Stimulated activated CD4-positive, alpha-beta T cell treated with anti-CD3 and anti-CD28 coated beads, Interleukin-4, amount 100 ng/mL, for 4 hours (primary cell): Measurements from ENCODE around the gene RAP1GDS1.
"Not testable (repeated sequence)": the region's sequence is repeated elsewhere in the genome, so short reads cannot be mapped to it uniquely, and the experiment has no call there.

ENCODE experiments used
- DNase-seq, 2 experiments: peaks; one replicate each; pipeline ENCODE4 v3.0.0-alpha.2; 2020

RAP1GDS1 gene

DNA sequence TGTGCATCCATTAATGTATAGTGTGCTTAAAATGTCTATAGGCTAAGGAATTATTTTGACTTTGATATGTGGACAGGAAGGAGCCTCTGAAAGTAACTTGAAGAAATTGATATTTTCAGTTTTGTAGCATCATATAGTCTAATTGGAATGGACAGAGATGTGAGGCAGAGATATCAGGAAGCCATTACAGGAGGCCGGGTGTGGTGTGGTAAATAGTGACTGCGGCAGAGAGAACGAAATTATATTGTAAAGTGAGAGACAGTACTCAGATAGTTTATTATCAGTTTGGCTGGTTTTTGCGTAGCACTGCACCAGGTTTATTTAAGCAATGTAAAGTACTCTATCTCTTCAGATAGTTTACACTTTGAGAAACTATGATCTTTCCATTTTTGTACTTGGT, 98.5 kb downstream of the RAP1GDS1 start:
- no peak for DNase-seq

DNA sequence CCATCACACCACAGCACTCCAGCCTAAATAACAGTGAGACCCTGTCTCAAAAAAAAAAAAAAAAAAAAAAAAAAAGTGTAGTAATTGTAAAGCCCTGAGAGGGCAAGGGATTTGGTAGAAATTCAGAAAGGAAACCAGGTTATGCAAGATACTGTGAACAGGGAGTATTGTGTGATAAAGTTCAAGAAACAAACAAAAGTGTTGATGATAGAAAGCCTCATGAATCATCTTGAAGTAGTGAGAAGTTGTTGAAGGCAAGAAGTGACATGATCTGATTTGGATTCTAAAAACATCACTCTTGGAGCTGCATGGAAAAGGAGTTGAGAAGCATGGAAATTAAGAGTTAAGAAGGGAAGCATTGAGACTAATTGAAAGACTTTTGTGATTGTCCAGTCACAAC, 102.2 kb downstream of the RAP1GDS1 start:
- DNase-seq: no peak

DNA sequence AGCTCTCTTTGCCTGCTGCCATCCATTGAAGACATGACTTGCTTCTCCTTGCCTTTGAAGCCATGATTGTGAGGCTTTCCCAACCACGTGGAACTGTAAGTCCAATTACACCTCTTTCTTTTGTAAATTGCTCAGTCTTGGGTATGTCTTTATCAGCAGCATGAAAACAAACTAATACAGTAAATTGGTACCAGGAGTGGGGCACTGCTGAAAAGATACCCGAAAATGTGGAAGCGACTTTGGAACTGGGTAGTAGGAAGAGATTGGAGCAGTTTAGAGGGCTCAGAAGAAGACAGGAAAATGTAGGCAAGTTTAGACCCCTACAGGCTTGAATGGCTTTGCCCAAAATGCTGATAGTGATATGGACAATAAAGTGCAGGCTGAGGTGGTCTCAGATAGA, 105.1 kb downstream of the RAP1GDS1 start:
- DNase-seq: not testable (repeated sequence)

DNA sequence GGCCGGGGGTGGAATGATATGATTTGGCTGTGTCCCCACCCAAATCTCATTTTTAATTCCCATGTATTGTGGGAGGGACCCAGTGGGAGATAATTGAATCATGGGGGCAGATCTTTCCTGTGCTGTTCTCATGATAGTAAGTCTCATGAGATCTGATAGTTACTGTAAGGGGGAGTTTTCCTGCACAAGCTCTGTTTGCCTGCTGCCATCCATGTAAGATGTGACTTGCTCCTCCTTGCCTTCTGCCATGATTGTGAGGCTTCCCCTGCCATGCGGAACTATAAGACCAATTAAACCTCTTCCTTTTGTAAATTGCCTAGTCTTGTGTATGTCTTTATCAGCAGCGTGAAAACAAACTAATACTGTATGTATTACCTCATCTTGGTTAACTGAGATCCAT, 106.8 kb downstream of the RAP1GDS1 start:
- DNase-seq: not testable (repeated sequence)

DNA sequence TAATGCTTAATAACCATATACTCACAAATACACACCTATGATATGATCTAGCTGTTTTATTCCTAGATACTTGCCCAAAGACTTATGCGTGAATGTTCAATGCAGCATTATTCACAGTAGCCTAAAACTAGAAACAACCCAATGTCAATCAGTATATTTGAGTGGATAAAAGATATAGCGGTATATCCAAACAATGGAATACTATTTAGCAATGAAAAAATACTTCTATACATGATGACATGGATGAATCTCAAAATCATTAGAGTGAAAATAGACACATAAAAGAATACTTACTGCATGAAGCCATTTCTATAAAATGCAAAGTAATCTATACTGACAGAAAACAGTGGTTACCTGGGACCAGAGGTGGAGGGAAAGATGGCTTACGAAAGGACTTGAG, 108.1 kb downstream of the RAP1GDS1 start:
- no peak for DNase-seq

DNA sequence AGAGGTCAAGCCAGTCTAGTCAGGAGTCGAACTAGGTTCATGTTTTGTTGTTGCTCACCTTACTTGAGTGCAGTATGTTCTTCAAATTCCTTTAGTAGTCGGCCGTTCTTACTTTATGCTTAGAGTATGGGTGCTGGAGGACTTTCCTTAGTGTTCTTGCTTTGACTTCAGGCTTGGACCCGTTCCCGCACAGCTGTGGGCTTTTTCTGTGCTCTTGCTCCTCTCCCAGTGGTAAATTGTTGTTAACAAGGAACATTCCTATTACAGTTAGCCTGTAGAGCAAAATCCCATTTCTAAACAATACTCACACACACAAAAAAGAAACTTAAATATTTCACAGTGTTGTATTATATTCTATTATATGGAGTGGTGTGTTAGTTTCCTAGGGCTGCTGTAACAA, 113.5 kb downstream of the RAP1GDS1 start:
- no peak for DNase-seq

DNA sequence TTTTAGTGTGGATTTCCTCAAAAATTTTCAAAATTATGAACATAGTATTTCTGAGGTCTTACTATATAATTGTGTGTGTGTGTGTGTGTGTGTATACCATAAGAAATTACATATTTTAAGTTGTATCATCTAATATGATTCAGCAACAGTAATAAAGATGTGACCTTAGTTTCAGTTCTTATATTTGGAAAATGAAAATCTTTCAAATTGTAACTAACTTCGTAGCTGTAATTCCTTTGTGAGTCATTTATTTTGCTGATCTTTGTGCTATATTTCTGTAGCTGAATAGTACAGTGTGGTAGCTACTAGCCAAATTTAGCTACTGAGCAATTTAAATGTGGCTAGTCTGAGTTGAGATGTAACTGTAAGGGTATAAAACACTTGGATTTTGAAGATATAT, 116.4 kb downstream of the RAP1GDS1 start:
- no peak for DNase-seq

DNA sequence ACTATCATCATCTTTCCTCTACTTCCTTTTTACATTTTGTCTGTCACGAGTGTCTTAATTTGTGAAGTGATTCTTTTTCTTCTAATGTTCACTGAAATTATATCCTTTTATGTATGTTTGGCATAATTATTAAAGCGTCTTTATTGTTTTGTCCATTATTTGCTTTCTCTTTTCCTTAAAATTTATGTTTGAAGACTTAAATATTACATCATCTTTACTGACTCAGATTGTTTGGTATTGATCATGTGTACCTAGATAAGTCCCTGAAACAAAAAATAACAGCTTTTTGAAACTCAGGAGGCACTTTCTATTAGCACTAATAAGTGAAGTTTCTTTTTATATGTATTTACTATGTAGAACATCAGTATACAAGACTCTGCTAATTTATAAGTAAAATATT, 120.1 kb downstream of the RAP1GDS1 start:
- DNase-seq: no peak

DNA sequence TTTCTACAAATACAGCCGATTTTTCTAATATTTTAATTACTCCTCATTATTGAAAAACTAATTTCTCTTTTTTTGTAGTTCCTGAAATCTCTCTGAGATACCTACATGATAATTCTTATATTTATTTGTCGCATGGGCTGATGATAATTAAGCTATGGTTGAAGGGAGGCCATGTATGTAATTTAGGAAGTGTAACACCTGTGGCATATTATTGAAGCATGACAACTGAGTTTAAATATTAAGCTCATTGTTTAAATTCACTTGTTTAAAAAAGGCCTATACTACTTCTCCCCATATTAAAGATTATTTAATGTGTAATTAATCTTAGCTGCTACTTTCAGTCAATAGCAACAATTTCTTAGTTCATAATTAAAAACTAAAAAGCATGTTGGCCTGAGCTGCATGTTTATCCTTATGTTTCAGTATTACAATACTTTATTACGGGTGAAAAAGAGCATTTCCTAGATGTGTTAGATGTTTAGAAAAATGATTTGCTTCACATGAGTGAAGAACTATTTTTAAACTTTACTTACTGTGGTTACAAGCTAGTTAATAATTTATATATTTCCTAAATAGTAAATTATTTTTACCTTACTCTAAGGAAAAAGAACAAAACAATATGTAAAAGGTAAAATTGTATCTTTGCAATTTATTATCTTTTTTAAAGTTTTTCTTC, 122.4 kb downstream of the RAP1GDS1 start:
- DNase-seq: no peak

DNA sequence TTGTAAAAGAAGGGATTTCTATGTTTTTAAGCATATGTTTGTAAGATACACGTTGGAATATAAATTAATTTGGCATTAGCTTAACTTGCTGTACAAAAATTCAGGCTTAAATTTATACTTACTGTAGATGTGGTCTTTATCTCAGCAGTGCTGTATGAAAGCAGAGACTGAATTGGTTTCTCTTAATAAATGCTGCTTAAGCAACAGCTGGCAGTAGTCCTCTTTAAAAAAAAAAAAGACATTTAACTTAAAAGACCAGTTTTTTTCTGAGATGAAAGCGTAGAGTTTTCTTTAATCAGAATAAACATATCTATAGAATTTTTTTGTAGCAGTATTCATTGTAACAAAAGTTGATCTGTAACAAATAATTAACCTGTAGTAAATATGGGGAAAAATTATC, 124.6 kb downstream of the RAP1GDS1 start:
- DNase-seq: no peak

DNA sequence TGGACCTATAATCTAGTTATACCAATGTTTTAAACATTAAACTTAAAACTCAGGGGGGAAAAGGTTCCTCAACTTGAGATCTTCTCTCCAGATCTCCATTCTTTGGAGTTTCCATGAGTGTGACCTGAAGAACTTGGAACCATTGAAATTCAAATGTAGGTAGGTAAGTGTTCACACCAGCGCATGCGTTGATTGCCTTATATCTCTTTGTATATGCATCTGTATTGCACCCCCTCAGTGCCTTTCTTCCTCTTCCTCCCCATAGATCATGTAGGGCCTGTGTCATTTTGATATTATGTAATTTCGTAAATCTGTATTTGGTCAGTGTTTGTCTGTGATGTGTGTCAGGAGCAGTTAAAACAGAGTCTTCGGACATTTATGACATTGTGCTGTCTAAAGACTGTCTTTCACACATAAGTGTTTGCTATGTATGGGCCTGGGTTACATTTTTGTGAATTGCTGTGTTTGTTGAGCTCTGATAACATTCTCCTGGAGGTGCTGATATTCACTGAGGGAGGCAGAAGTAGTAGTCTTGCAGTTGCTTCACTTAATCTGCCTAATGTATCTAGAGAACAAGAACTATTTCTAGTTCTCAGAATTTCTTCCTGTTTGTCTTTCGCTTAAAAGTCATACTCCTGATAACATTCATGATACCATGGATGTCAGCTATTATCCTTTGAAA, 126.3 kb downstream of the RAP1GDS1 start:
- DNase-seq: no peak

DNA sequence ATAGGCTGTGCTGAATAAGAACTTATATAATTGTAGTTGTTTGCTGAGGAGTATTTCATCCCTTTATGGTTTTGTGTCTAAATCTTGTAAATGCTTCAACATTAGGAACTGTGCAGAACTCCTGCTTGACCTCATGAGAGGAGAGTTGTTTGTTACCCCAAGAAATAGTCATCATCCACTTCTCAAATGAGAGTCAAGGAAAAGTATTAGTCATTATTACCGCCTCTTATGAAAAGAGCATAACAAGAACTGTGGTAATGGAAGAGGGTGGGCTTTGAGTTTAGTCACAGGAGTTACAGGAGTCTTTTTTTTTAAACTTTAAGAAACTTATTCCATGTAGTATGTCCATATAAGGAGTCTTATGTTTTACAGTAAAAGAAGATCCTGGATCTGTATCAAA, 132.9 kb downstream of the RAP1GDS1 start:
- DNase-seq: no peak

DNA sequence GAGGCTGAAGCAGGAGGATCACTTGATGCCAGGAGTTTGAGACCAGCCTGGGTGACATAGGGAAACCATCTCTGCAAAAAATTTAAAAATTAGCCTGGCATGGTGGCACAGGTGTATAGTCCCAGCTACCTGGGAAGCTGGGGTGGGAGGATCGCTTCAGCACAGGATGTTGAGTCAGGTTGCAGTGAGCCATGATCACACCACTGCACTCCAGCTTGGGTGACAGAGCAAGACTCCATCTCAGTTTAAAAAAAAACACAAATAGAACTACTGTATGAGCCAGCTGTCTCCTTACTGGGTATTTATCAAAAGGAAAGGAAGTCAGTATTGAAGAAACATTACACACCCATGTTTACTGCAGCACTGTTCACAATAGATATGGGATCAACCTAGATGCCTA, 138.7 kb downstream of the RAP1GDS1 start:
- no peak for DNase-seq

DNA sequence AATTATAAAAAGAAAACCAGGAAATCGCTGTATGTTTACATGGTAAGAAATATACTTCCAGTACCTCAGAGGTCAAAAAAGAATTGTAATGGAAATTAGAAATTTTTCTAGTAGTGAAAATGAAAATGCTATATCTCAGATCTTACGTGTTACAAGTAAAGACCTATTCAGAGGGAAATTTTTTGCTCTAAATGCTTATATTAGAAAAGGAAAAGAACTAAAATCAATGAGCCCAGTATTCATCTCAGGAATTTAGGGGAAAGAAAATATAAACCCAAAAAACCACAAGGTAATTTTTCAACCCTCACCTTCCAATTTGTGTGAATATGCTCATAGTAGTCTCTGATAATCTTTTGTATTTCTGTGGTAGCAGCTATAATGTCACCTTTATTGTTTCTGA, 145.6 kb downstream of the RAP1GDS1 start:
- no peak for DNase-seq

DNA sequence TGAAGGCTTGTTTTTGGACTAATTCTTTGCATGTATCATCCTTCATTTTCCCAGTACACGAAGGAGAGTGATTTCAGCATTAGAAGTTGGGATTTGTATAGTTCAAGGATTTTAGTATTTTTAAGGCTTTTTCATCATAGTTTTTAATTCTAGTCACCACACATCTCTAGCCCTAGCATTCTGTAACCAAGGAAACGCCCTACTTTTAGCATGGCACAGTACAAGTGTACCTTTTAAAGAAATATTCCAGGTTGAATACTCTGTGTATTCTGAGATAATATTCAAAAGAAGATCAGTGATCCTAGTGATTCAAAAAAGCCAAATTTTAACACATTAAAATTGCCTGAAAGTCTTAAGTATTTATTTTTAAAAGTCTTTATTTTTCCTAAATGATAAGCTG, 150.5 kb downstream of the RAP1GDS1 start:
- no peak for DNase-seq

DNA sequence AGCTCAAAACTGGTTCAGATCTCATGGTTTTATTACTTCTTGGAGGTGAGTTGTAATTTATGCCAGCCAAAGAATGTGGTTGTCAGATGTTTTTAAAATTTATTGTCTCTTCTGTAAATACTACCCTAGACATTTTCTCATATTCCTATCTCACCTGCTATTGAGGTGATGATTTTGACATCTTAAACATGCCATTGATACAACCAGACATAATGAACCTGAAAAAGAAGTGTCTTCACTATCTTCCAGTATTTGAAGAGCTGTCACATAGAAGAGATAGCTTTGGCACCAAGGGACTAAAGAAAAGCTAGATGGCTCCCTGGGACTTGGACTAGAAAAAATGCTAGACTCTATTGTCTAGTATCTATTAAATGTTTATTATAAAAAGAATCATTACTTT, 155.7 kb downstream of the RAP1GDS1 start:
- no peak for DNase-seq

DNA sequence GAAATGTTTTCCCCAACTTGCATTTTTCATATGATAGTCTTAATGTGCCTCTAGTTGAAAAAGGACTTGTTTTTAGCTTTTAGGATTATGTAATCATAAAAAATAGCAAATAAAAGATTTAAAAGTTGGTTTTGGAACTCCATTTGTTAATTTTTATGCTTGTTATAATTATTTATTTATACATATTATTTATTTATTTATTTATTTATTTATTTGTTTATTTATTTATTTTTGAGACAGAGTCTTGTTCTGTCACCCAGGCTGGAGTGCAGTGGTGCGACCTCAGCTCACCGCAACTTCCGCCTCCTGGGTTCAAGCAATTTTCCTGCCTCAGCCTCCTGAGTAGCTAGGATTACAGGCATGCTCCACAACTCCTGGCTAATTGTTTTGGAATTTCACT, 159.0 kb downstream of the RAP1GDS1 start:
- DNase-seq: not testable (repeated sequence)

DNA sequence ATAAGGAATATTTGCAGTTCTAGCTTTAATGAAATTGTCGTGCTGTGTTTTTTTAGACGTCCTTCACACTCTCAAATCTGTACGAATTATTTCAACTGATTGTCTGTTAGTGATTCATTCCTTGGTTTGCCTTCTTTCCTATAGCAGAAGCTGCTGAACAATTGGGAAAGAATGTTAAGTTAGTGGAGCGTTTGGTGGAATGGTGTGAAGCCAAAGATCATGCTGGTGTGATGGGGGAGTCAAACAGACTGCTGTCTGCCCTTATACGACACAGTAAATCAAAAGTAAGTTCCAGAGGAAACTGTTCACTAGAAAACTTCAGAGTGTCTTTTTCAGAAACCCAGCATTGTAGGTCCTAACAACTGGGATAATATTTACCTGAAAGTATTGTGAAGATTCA, 159.9 kb downstream of the RAP1GDS1 start:
- DNase-seq: no peak

DNA sequence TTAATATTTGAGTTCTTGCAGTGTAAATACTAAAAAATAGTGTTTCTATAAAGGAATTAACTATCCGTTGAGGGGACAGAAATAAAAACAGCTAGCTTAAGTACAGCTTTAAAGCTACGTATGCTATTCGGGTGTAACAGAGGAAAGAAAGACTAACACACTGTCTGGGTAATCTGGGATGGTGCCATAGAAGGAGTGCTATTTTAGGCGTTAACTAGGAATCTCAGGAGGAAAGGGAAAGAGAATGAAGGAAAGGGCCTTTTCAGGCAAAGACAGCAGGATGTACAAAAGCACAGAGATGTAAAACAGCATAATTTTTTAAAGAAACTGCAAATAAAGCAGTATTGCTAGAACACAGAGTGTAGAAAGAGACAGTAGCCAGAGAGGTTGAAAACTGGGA, 161.8 kb downstream of the RAP1GDS1 start:
- DNase-seq: no peak

DNA sequence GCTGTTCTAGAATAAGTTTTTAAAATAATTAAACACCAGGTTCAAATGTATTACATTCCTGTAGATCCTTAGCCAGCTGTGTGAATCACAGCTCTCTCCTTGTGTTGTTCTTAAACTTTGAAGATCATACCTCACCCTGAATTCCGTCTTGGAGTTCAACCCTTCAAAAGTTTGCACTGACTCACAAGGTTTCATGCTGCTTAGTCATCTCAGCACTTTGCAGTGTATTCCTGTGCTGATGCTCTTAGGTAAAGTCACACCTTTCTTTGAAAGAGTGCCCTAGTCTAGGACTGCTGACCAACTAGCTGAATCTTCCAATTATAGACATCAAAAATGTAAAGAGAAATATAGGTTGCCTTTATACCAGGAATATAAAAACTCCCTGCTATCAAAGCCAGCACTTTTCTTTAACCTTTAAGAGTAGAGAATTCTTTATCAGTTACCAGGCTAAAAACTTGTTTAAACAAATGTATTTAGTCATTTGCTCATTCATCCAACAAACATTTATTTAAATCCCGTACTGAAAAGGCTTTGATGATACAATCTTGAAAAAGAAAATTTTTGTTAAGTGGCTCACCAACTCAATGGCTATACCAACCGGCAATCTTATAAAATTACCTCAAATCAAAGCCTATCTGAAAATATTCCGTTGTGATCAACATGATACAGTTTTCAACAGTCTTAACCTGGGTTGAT, 169.7 kb downstream of the RAP1GDS1 start:
- DNase-seq: no peak

DNA sequence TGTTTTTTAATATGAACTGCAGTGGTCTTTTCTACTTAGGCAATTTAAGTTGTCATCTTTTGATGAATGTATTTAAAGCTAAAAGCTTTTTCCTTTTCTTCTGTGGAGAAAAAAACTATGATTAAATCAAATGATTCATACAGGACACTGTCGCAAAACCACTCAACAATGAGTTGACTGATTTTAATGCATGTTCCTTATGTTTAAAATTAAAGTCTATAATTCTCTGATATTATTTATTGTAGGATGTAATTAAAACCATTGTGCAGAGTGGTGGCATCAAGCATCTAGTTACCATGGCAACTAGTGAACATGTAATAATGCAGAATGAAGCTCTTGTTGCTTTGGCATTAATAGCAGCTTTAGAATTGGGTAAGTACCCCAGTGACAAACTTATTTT, 172.5 kb downstream of the RAP1GDS1 start:
- no peak for DNase-seq

DNA sequence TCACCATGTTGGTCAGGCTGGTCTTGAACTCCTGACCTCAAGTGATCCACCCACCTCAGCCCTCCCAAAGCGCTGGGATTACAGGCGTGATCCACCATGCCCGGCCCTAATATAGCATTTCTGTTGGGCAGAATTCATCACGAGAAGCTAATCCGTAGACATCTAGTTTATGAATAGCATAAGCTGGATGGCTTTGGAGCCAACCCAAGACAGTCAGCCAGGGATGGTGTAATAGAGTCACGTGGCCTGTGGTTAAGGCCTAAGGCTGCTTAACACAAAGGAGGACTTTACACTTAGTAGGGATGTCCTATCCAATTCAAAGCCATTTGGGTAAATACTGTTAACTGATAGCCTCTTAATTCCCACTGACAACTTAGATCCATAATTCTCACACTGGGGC, 173.6 kb downstream of the RAP1GDS1 start:
- DNase-seq: no peak

DNA sequence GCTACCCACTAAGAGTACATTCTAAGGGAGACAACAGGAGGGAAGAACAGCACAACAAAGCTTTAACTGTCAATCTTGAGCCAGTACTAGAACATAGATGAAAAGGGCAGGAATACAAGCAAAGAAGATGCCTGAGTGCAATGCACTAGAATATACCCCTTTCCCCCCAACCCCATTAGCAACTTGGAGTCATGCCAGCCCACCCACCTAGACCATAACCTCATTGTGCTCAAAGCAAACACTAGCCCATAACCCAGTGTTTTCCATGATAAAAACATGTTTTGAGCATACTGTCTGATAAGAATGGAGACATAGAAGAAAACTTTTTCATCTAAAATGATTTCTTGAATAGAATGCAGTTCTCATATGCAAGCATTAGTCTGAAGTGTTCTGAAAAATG, 183.2 kb downstream of the RAP1GDS1 start:
- no peak for DNase-seq
